ENCODE results near the gene TEKT5.

DNA sequence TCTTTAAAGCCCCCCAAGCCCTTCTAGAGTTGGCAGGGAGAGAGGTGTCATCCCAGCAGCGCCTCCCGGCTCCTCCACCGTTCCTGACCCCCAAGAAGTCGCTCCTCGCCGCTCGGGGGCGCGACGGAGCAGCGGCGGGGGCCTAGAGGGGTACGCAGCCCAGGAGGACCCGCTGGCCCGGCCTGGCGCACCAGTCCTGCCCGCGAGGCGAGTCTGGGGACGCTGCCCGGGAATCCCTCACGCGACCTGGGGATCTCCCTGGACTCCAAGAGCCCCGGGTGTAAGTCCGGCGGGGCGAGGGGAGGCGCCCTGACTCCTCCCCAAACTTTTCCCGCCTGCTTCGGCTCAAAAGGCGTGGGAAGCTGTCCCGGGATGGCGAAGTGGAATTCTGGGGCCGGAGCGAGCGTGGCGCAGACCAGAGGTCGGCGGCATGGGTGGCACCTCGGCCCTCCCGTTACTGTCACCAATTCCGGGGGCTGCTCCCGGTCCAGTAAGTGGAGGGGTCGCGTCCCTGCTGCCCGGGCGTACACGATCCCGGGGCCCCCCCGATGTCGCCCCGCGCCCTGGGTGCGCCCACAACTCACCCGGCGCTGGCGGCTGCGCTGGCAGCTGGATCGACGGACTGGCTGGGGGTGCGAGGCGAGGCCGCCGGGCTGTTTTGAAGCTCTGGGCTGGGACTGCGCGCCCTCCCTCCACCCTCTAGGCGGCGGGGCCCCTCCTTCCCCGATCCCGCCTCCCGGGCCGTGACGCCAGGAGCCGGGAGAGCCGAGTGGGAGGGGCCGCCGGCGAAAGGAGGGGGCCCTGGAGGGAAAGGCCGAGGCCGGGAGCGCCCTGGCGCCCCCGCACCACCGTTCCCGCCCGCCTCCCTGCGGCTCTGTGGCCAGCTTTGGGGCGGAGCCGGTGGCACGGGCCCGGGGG lies 114.5 kb downstream of the TEKT5 start, which contains the start of gene EMP2:
- TF ChIP-seq, protein P1, sequence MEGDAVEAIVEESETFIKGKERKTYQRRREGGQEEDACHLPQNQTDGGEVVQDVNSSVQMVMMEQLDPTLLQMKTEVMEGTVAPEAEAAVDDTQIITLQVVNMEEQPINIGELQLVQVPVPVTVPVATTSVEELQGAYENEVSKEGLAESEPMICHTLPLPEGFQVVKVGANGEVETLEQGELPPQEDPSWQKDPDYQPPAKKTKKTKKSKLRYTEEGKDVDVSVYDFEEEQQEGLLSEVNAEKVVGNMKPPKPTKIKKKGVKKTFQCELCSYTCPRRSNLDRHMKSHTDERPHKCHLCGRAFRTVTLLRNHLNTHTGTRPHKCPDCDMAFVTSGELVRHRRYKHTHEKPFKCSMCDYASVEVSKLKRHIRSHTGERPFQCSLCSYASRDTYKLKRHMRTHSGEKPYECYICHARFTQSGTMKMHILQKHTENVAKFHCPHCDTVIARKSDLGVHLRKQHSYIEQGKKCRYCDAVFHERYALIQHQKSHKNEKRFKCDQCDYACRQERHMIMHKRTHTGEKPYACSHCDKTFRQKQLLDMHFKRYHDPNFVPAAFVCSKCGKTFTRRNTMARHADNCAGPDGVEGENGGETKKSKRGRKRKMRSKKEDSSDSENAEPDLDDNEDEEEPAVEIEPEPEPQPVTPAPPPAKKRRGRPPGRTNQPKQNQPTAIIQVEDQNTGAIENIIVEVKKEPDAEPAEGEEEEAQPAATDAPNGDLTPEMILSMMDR (IDR thresholded peaks at IDR 0.05; ENCODE audit: insufficient read depth, low read length, poor library complexity, severe bottlenecking) = no peak
- TF ChIP-seq EZH2phosphoT487 (conservative IDR thresholded peaks at IDR 0.05; ENCODE audit: low read length) = 0 out of 2 replicates have a peak, but pooled peaks have one; percentile 53

Measured in SU-DHL-6 (cell line).